AG04449 (cell line): ENCODE data around the gene TMSB10.
A peak's percentile ranks its signal among the peaks of the same experiment; 100 is the strongest.

ENCODE experiments used
- CTCF ChIA-PET: fragments of 350-600 bp; formaldehyde crosslinking; extraction: SDS; loops from one replicate; lab custom pipeline; 2021; ENCODE audit warnings: antibody characterized with exemption; lab: Yijun Ruan, JAX
- POLR2A ChIA-PET: fragments of 400-600, 350-600 bp; formaldehyde crosslinking; extraction: SDS; loops from one replicate; lab custom pipeline; 2020; ENCODE audit warnings: antibody characterized with exemption, inconsistent platforms; lab: Yijun Ruan, JAX
- DNase-seq: peaks from one replicate; pipeline ENCODE4 v3.0.0-alpha.2; 2010; ENCODE audit warnings: low read depth, low spot score
- H3K4me3 ChIP-seq: 2 replicates; pipeline ENCODE4 v1.5.1; 2011; ENCODE audit warnings: low read depth, mild to moderate bottlenecking, control low read depth, low read length
- TF ChIP-seq, protein P1 (sequence below): IDR thresholded peaks from one replicate; pipeline ENCODE4 v1.5.1; 2011; ENCODE audit warnings: mild to moderate bottlenecking, moderate library complexity, low read length, control low read depth, inconsistent platforms; ENCODE audit not compliant: insufficient read depth; ENCODE audit errors: missing control alignments

The TMSB10 gene

DNA sequence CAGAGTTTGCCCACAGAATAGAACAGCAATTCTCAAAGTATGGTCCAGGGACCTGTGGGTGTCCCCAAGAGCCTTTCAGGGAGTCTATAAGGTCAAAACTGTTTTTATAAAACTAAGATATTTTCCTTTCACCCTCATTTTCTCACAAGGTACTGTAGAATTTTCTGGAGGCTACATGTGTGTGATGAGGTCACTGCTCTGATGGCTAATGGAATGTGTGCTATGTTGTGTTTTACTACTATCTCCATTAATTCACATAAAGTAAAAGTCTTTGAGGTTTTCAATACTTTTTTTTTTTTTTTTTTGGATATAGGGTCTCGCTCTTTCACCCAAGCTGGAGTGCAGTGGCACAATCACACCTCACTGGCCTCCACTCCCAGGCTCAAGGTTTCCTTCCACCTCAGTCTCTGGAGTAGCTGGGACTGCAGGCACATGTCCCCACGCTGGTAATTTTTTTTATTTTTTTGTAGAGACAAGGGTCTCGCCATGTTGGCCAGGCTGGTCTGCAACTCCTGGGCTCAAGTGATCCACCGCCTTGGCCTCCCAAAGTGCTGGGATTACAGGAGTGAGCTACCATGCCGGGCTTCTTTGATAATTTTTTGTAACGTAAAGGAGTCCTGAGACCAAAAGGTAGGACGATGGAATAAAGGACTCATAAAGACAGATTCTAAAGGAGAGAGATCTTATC lies 26.4 kb upstream of the TMSB10 start:
- no peak for DNase-seq
- H3K4me3 ChIP-seq = no peak overlapping the region
- TF ChIP-seq, protein P1, sequence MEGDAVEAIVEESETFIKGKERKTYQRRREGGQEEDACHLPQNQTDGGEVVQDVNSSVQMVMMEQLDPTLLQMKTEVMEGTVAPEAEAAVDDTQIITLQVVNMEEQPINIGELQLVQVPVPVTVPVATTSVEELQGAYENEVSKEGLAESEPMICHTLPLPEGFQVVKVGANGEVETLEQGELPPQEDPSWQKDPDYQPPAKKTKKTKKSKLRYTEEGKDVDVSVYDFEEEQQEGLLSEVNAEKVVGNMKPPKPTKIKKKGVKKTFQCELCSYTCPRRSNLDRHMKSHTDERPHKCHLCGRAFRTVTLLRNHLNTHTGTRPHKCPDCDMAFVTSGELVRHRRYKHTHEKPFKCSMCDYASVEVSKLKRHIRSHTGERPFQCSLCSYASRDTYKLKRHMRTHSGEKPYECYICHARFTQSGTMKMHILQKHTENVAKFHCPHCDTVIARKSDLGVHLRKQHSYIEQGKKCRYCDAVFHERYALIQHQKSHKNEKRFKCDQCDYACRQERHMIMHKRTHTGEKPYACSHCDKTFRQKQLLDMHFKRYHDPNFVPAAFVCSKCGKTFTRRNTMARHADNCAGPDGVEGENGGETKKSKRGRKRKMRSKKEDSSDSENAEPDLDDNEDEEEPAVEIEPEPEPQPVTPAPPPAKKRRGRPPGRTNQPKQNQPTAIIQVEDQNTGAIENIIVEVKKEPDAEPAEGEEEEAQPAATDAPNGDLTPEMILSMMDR = no peak
- POLR2A ChIA-PET = no interaction called here
- CTCF ChIA-PET = interaction anchor here (0.6 to 5.2 kb wide), 6 partner anchors 10 to 387 kb away, joined by 3 to 41 read pairs (median 4); no protein-coding TSS in a partner anchor

DNA sequence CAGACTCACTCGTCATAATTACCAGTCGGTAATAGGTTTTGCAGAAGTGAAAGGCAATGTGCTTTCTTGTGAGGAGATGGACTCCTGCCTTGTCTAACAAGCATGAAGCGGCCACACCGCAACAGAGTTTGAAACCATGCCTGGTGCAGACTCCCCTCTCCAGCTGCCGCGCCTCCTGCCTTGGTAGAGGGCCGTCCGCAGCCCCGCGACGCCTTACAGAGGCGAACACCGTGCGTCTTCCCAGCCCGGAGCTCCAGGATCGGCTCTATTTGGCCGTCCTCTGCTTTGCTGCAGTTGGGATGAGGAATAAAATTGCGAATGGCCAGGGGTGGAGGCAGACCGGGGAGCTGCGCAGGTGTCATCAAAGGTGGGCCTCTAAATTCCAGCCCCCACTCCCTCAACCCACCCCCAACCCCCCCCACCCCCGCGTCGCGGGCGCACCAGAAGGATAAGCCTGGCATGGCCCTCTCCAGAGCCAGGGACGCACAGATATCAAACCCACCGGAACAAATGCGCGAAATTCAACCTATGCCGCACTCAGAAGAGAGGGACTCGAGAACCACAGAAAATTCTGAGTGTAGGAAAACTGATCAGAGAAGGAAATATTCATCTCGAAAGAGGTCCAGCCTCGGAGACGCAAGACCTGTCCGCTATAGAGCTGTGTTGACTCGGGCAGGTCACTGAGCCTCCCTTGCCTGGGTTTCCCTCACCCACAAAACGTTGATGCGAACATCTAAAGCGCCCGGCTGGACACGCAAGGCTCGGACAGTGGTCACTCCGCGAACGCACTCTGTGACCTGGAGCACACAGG lies 25.7 kb upstream of the TMSB10 start:
- peak overlapping the region; percentile 56 for H3K4me3 ChIP-seq
- TF ChIP-seq, protein P1 = no peak
- CTCF ChIA-PET = interaction anchor here (0.6 to 5.2 kb wide), 9 partner anchors 10 to 387 kb away, joined by 3 to 41 read pairs (median 4); no protein-coding TSS in a partner anchor
- POLR2A ChIA-PET = interaction anchor here (2.3 kb wide), 1 partner anchor 26 kb away, joined by 7 read pairs; the partner anchor contains the start of gene TMSB10
- DNase-seq = no peak

DNA sequence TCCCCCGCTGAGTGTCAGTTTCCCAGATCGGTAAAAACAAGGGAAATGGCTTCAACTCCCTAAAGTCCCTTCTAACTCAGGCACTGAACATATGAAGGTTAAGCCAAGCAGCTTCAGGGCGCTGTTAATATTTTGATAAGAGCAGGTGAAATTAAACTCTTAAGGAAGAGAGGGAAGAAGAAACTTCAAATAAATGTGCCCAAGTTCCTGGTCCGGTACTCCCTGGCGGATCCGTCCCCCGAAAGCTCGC lies 25.1 kb upstream of the TMSB10 start:
- ChIA-PET CTCF (interaction anchor here (1.0 to 5.2 kb wide), 6 partner anchors 9 to 354 kb away, joined by 3 to 41 read pairs (median 4); no protein-coding TSS in a partner anchor), POLR2A (interaction anchor here (2.3 kb wide), 1 partner anchor 25 kb away, joined by 7 read pairs; the partner anchor contains the start of gene TMSB10)
- TF ChIP-seq, protein P1 = no peak
- peak overlapping the region; percentile 56 for H3K4me3 ChIP-seq
- no peak for DNase-seq

DNA sequence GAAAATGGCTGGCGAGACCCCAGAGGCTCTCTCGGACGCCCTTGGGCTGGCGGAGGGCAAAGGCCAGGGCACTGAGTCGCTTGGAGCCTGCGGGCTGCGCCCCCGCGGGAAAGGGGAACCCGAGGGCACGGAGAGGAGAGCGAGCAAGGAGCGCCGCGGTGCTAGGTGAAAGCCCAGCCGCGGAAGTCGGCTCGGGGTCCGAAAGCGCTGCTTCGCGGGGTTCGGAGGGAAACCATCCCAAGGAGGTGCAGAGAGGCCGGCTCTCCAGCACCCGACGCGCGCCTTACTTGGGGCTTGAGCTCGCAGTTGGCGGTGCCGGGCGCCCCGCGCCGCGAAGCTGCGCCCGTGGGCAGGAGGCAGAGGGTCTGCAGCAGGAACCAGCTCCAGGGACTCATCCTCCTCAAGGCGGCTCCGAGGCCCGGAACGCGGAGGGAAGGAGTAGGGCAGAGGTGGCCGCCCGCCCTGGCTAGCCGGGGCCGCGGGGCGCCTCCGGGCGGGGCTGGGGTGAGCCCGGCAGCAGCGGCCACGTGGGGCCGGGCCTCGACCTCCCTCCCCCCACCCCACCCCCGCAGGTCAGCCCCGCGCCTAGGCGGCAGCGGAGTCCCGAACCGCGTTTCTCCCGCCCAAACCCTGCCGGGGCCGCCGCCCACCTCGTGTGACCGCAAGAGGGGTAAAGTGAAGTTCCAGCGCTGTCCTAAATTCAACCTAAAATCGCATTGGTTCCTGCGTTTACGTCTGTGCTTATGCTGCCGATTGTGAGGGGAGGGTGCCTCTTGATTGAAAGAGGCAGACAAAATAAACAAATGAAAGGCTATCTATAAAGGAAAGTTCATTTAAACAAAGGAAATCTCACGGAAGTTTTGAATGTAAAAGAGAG lies 24.6 kb upstream of the TMSB10 start, which contains the start of gene TRABD2A:
Gene TRABD2A, minus strand, starts transcription at position 440 of the 877 bp plus-strand sequence. Its CDS starts 45 bp downstream, at position 395.
- H3K4me3 ChIP-seq = peak within 1 kb of the TSS; percentile 56
- POLR2A ChIA-PET = interaction anchor here (2.3 kb wide), 1 partner anchor 25 kb away, joined by 7 read pairs; the partner anchor contains the start of gene TMSB10
- no peak for DNase-seq
- CTCF ChIA-PET = interaction anchor here (0.9 to 5.2 kb wide), 12 partner anchors 9 to 388 kb away, joined by 3 to 41 read pairs (median 5); no protein-coding TSS in a partner anchor
- TF ChIP-seq, protein P1 = no peak

DNA sequence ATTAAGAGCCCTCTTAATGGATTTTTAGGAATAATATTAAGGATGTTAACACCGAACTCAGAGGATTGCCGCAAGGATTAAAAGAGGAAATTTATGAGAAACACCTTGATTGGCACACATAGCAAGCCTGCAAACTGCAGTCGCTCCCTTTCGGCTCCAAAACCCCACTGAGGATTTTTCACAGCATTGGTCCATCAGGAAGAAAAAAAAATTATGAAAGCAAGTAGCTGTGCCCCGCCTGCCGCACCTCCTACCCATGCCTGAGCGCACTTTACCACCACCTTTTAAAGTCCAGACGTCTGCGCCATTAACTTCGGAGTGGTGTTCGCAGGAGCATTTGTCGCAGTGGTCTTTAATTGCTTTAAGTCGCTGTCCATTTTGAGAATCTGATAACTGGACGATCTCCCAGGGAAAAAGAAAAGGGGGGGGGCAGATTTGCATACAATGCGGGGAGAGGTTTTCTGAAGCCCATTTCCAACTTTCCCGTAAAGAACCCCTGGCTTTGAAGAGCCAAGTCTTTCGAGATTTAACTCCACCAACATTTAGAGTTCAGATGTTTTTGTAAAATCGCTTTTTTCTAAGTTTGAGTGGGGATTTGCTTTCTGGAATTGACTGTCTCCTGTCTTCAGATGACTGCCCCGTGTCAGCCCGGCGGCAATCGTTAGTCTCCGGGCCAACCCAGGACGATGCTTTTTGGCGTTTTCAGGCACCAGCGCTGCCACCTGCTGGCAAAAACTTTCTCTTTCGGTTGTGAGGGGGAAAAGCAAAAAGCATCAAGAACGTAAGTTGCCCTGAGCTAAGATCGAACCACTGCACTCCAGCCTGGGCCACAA lies 23.7 kb upstream of the TMSB10 start:
- TF ChIP-seq, protein P1 = peak; percentile 85
- ChIA-PET CTCF (interaction anchor here (0.6 to 5.2 kb wide), 29 partner anchors 10 to 430 kb away, joined by 3 to 41 read pairs (median 4); no protein-coding TSS in a partner anchor), POLR2A (interaction anchor here (0.5 to 2.3 kb wide), 2 partner anchors 24 to 39 kb away, joined by 3 to 7 read pairs; partner anchors contain the start of gene TMSB10)
- DNase-seq = no peak
- peak overlapping the region; percentile 56 for H3K4me3 ChIP-seq
